HCT116 (cell line): ENCODE measurements around the gene CRY2. TPM values are rescaled to one million over a fixed set of nuclear protein-coding genes. Genes with fewer than 3 reads are reported as not detected.

Experiments
- ATAC-seq: fragments of 200-7000 bp; cut with Tn5 transposase; 2 replicates; pipeline ENCODE4 v1.9.1; 2020; ENCODE audit warnings: mild to moderate bottlenecking, moderate library complexity
- BruUV-seq: library from RNA; stranded (reverse); fragments of 400-500 nt; replicated peaks from 2 replicates; lab custom pipeline; 2021; lab: Mats Ljungman, UMichigan
- CTCF ChIA-PET: fragments of 300-600 bp; sonication (Branson Sonifier 250); formaldehyde crosslinking; loops from one replicate; lab custom pipeline; 2021; ENCODE audit warnings: antibody characterized with exemption; lab: Charles Lee
- POLR2A ChIA-PET: fragments of 300-600, 350-600 bp; sonication (Branson Sonifier 250); formaldehyde crosslinking; loops from one replicate; lab custom pipeline; 2021; ENCODE audit warnings: antibody characterized with exemption; lab: Charles Lee
- RAD21 ChIA-PET, 2 experiments: fragments of 300-600 bp; sonication (Branson Sonifier 250); formaldehyde crosslinking; loops; one replicate each; lab custom pipeline; 2023; ENCODE audit warnings: low total read pairs in 2 of 2; ENCODE audit not compliant: uncharacterized antibody in 2 of 2, unreplicated experiment in 2 of 2, low non-redundant PET in 1 of 2; lab: Charles Lee
- DNase-seq: peaks from one replicate; pipeline ENCODE4 v3.0.0-alpha.2; 2010; ENCODE audit warnings: low read depth, low spot score
- H2AFZ ChIP-seq: fragments of 200-600 bp; shearing (Covaris generic), sonication (generic); 2 replicates; pipeline ENCODE4 v1.6.1; 2017; ENCODE audit warnings: low read depth, mixed run types, mixed read lengths, antibody characterized with exemption, low read length; ENCODE audit not compliant: poor library complexity, severe bottlenecking
- H3K27ac ChIP-seq: 2 replicates; pipeline ENCODE4 v1.5.1; 2012; ENCODE audit warnings: low read depth, low read length
- H3K27me3 ChIP-seq: fragments of 200-600 bp; sonication (generic); 2 replicates; pipeline ENCODE4 v1.6.1; 2016; ENCODE audit warnings: mixed run types, low read length, mixed read lengths; ENCODE audit not compliant: insufficient read depth
- H3K36me3 ChIP-seq, 2 experiments: fragments of 200-500 bp in 1 of 2; fragments of 200-600 bp in 1 of 2; sonication (Bioruptor generic) in 1 of 2; sonication (generic) in 1 of 2; 2 replicates each; pipeline versions ENCODE4 v1.5.1 to v1.6.1; 2014 to 2016; ENCODE audit warnings: low read length in 2 of 2, inconsistent platforms in 1 of 2, mixed read lengths in 1 of 2, mixed run types in 1 of 2; ENCODE audit not compliant: insufficient read depth in 2 of 2, control insufficient read depth in 1 of 2
- H3K4me1 ChIP-seq, 2 experiments: fragments of 200-600 bp in 1 of 2; sonication (generic) in 1 of 2; 2 replicates each; pipeline versions ENCODE4 v1.5.1 to v1.6.1; 2012 to 2017; ENCODE audit warnings: low read length in 2 of 2, inconsistent platforms in 1 of 2, mild to moderate bottlenecking in 1 of 2, mixed read lengths in 1 of 2, mixed run types in 1 of 2, moderate library complexity in 1 of 2; ENCODE audit not compliant: insufficient read depth in 2 of 2, control insufficient read depth in 1 of 2
- H3K4me2 ChIP-seq: fragments of 200-600 bp; sonication (generic); 2 replicates; pipeline ENCODE4 v1.6.1; 2017; ENCODE audit warnings: mixed run types, low read length, mixed read lengths
- H3K4me3 ChIP-seq, 2 experiments: fragments of 200-600 bp in 1 of 2; sonication (generic) in 1 of 2; replicated peaks in 1 of 2; 2 replicates each; pipeline ENCODE4 v1.5.1; 2011 to 2016; ENCODE audit warnings: low read length in 2 of 2, control low read depth in 1 of 2, low read depth in 1 of 2, mild to moderate bottlenecking in 1 of 2, mixed read lengths in 1 of 2, mixed run types in 1 of 2
- H3K79me2 ChIP-seq: fragments of 200-600 bp; sonication (generic); 2 replicates; pipeline ENCODE4 v1.6.1; 2017; ENCODE audit warnings: mild to moderate bottlenecking, mixed run types, low read length, moderate library complexity, mixed read lengths; ENCODE audit not compliant: insufficient read depth
- H3K9ac ChIP-seq: fragments of 200-600 bp; sonication (generic); 2 replicates; pipeline ENCODE4 v1.6.1; 2016; ENCODE audit warnings: low read length, mixed read lengths
- H3K9me2 ChIP-seq: fragments of 200-600 bp; sonication (generic), shearing (Covaris generic); 2 replicates; pipeline ENCODE4 v1.6.1; 2017; ENCODE audit warnings: mixed run types, mild to moderate bottlenecking, moderate library complexity; ENCODE audit not compliant: insufficient read depth
- H3K9me3 ChIP-seq, 2 experiments: fragments of 200-500 bp in 1 of 2; fragments of 200-600 bp in 1 of 2; sonication (Bioruptor generic) in 1 of 2; sonication (generic) in 1 of 2; 2 replicates each; pipeline ENCODE4 v1.6.1; 2014 to 2017; ENCODE audit warnings: low read length in 2 of 2, mixed read lengths in 2 of 2, inconsistent platforms in 1 of 2, low read depth in 1 of 2, mild to moderate bottlenecking in 1 of 2, mixed run types in 1 of 2, moderate library complexity in 1 of 2; ENCODE audit not compliant: control insufficient read depth in 1 of 2, insufficient read depth in 1 of 2
- H4K20me1 ChIP-seq: fragments of 200-600 bp; sonication (generic), shearing (Covaris generic); 2 replicates; pipeline ENCODE4 v1.6.1; 2017; ENCODE audit warnings: mixed run types, mild to moderate bottlenecking, moderate library complexity; ENCODE audit not compliant: insufficient read depth
- ATF3 ChIP-seq: IDR thresholded peaks from 2 replicates; pipeline ENCODE4 v1.6.1; 2012
- CTCF ChIP-seq, 3 experiments: fragments of 200-600 bp in 1 of 3; sonication (generic) in 1 of 3; IDR thresholded peaks in 2 of 3; conservative IDR thresholded peaks in 1 of 3; 2 replicates each; pipeline ENCODE4 v1.5.1; 2012 to 2017; ENCODE audit warnings: low read depth in 2 of 3, low read length in 2 of 3, antibody characterized with exemption in 1 of 3, borderline replicate concordance in 1 of 3, control low read depth in 1 of 3, mild to moderate bottlenecking in 1 of 3, mixed read lengths in 1 of 3, mixed run types in 1 of 3, moderate library complexity in 1 of 3; ENCODE audit not compliant: insufficient read depth in 1 of 3
- ELF1 ChIP-seq: IDR thresholded peaks from 2 replicates; pipeline ENCODE4 v1.6.1; 2012; ENCODE audit warnings: low read depth, borderline replicate concordance
- EZH2 ChIP-seq: fragments of 200-600 bp; sonication (generic); IDR thresholded peaks from 2 replicates; pipeline ENCODE4 v1.6.1; 2017; ENCODE audit warnings: antibody characterized with exemption, mixed run types
- intact Hi-C: fragments of 100-400 bp; cut with micrococcal nuclease; formaldehyde crosslinking; loops from 2 replicates; pipeline ENCODE4 v1.10.0; 2022
- total RNA-seq: library from RNA; stranded (reverse); gene quantifications from one replicate; pipeline ENCODE4 v1.2.1, GENCODE V29; 2021; ENCODE audit not compliant: unreplicated experiment

CRY2 gene
- total RNA-seq, 1 experiment from 2014 or later: 18.0 TPM

DNA sequence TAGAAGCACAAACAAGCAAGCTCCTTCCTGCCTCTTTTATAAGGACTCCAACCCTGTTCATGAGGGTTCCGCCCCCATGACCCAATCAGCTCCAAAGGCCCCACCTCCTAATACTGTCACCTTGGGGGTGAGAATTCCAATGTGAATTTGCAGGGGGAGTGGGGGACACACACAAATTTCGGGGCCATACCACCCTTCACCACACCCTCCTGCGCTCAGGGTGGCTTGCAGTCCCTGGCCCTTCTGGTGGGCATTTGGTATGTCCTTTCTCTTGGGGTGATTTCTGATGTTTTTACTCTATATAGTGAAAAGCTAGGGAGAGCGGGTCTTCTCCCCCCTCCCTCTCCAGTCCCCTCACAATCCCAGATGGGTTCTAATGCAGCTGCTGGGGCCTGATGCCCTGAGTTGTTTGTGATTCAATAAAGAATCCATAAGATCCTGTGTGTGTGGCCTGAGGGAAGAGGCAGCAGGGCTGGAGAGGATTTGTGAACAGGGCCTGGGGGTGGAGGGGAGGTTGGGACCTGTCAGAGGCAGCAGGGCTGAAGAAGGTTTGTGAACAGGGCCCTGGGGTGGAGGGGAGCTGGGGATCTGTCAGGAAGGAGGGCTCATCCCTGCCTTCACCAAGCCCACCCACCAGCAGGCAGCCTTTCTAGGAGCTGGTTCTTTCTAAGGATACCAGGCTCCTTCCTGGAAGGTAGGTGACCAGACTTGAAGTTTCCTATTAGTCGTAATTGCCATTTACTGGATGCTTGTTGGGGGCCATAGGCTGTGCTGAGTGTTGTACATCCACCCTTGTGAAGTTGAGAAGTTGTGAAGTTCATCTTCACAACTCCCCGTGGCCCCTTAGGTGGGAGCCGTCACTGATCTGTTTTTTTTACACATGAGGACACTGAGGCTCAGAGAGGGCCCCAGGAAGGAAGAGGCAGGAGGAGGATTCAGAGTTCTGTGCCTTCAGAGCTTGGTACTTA lies 34.4 kb upstream of the CRY2 start:
- no peak overlapping the region for H2AFZ ChIP-seq
- H4K20me1 ChIP-seq: no peaks in the 10 kb centered on the region
- peaks cover 1% of the 10 kb centered on the region for H3K79me2 ChIP-seq
- TF ChIP-seq ELF1 (no peak), CTCF (IDR thresholded peaks at IDR 0.05 in 2 of 3, conservative IDR thresholded peaks at IDR 0.05 in 1 of 3; ENCODE audit: borderline replicate concordance in 1 of 3, insufficient read depth in 1 of 3, low read depth in 2 of 3, low read length in 2 of 3) (no peak), ATF3 (no peak), EZH2 (no peak)
- no peak overlapping the region for H3K9ac ChIP-seq
- H3K27ac ChIP-seq: no peak overlapping the region
- H3K4me2 ChIP-seq: no peak overlapping the region
- H3K36me3 ChIP-seq: peaks cover 0 to 5% of the 10 kb centered on the region in 2 experiments; a peak in 3 of 4 replicates
- RAD21 ChIA-PET: no interaction called here
- POLR2A ChIA-PET: interaction anchor here (0.5 to 0.8 kb wide), 2 partner anchors 42 to 117 kb away, joined by 3 read pairs; no protein-coding TSS in a partner anchor
- intact Hi-C loops: no loop called here
- ATAC-seq (no peak), DNase-seq (no peak)
- H3K9me2 ChIP-seq: no peaks in the 10 kb centered on the region
- no TSS peak for BruUV-seq
- H3K4me3 ChIP-seq: no peak overlapping the region
- no peaks in the 10 kb centered on the region for H3K9me3 ChIP-seq
- peaks cover 6% of the 10 kb centered on the region in 2 experiments; a peak in 3 of 4 replicates for H3K4me1 ChIP-seq
- CTCF ChIA-PET: no interaction called here
- H3K27me3 ChIP-seq: no peaks in the 10 kb centered on the region
